Measurements from ENCODE around the gene GNAT1. TPM values are rescaled to one million over a fixed set of nuclear protein-coding genes. Genes with fewer than 3 reads are reported as not detected.
A peak's percentile ranks its signal among the peaks of the same experiment; 100 is the strongest.

GNAT1 gene
- total and polyA plus RNA-seq, 2 donors = 0.05 TPM

- H3K9me3 ChIP-seq (ENCODE audit: control insufficient read depth in 2 of 2, insufficient read depth in 1 of 2, low read length in 1 of 2) = peaks cover 0 to 6% of the 10 kb centered on the region in 2 donors
- no peak overlapping the region for H3K4me3 ChIP-seq (ENCODE audit: low read length in 2 of 2)
- no peaks in the 10 kb centered on the region for H3K36me3 ChIP-seq (ENCODE audit: control insufficient read depth in 2 of 2, insufficient read depth in 2 of 2, low read length in 1 of 2)
- peaks cover 0 to 9% of the 10 kb centered on the region in 2 donors for H3K4me1 ChIP-seq (ENCODE audit: control insufficient read depth in 2 of 2, insufficient read depth in 2 of 2, low read length in 2 of 2)
- WGBS = 48% methylated on average over 34 of the region's 34 CpGs
- H3K27ac ChIP-seq (ENCODE audit: low read depth in 1 of 2, low read length in 1 of 2) = no peak overlapping the region
- peaks cover 23 to 50% of the 10 kb centered on the region in 2 donors for H3K27me3 ChIP-seq (ENCODE audit: control insufficient read depth in 2 of 2, insufficient read depth in 1 of 2, low read length in 1 of 2)
- DNase-seq (ENCODE audit: low read depth in 6 of 9, low spot score in 9 of 9) = no peak
Observed at GRCh38 chr3:50193746-50194127, 2.3 kb downstream of the GNAT1 start.

DNA sequence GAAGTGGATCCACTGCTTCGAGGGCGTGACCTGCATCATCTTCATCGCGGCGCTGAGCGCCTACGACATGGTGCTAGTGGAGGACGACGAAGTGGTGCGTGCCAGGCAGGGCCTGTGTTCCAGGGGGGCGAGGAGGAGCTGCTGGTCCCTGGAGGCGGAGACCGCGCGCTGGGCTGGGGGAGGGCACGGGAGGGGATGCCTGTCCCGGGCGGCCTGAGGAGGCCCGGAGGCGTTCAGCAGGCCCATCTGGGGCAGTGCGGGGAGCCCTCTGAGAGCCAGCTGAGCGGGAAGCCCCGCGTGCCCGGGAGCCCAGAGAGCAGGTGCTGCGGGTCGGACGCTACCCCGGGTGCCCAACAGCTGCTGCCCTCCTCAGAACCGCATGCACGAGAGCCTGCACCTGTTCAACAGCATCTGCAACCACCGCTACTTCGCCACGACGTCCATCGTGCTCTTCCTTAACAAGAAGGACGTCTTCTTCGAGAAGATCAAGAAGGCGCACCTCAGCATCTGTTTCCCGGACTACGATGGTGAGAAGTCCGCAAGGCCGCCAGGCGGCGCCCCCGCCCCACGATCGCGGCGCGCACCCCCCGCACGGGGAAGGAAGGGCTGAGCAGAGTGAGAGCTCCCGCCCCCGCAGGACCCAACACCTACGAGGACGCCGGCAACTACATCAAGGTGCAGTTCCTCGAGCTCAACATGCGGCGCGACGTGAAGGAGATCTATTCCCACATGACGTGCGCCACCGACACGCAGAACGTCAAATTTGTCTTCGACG lies 2.9 kb downstream of the GNAT1 start:
- 14% methylated on average over 70 of the region's 70 CpGs for WGBS
- no peak overlapping the region for H3K27ac ChIP-seq (ENCODE audit: low read depth in 1 of 2, low read length in 1 of 2)
- peaks cover 23 to 50% of the 10 kb centered on the region in 2 donors for H3K27me3 ChIP-seq (ENCODE audit: control insufficient read depth in 2 of 2, insufficient read depth in 1 of 2, low read length in 1 of 2)
- no peaks in the 10 kb centered on the region for H3K36me3 ChIP-seq (ENCODE audit: control insufficient read depth in 2 of 2, insufficient read depth in 2 of 2, low read length in 1 of 2)
- H3K4me3 ChIP-seq (ENCODE audit: low read length in 2 of 2) = no peak overlapping the region
- peaks cover 0 to 9% of the 10 kb centered on the region in 2 donors for H3K4me1 ChIP-seq (ENCODE audit: control insufficient read depth in 2 of 2, insufficient read depth in 2 of 2, low read length in 2 of 2)
- peaks cover 0 to 6% of the 10 kb centered on the region in 2 donors for H3K9me3 ChIP-seq (ENCODE audit: control insufficient read depth in 2 of 2, insufficient read depth in 1 of 2, low read length in 1 of 2)
- peak; percentile 43 to 83 (median 63) for DNase-seq (ENCODE audit: low read depth in 6 of 9, low spot score in 9 of 9)

DNA sequence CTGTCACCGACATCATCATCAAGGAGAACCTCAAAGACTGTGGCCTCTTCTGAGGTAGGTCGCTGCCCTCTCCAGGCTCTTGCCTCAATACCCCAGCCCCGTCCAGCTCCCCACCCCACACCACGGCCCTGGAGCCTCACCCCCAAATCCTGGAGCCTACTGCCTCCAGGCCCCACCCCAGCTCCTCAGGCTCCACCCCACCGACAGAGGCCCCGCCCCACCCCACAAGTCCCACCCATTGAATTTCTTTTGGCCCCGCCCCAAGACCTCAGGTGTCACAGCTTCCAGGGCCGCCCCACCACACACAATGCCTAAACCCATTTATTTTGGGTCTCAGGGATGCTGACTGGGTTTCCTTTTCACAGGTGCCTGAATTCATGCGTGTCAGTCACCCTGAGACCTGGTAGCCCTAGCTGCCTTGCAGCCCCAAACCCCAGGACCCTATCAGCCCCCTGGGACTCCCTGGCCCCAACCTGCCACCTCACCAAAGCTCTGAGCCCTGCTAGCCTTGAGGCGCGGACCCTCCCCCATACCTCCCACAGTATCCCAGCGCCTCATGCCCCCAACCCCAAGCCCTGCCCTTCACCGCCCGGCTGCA lies 3.6 kb downstream of the GNAT1 start:
- Histone ChIP-seq H3K36me3 (ENCODE audit: control insufficient read depth in 2 of 2, insufficient read depth in 2 of 2, low read length in 1 of 2) (no peaks in the 10 kb centered on the region), H3K4me3 (ENCODE audit: low read length in 2 of 2) (no peak overlapping the region), H3K27me3 (ENCODE audit: control insufficient read depth in 2 of 2, insufficient read depth in 1 of 2, low read length in 1 of 2) (peaks cover 23 to 50% of the 10 kb centered on the region in 2 donors), H3K4me1 (ENCODE audit: control insufficient read depth in 2 of 2, insufficient read depth in 2 of 2, low read length in 2 of 2) (peaks cover 0 to 9% of the 10 kb centered on the region in 2 donors), H3K9me3 (ENCODE audit: control insufficient read depth in 2 of 2, insufficient read depth in 1 of 2, low read length in 1 of 2) (peaks cover 0 to 6% of the 10 kb centered on the region in 2 donors), H3K27ac (ENCODE audit: low read depth in 1 of 2, low read length in 1 of 2) (no peak overlapping the region)
- DNase-seq (ENCODE audit: low read depth in 6 of 9, low spot score in 9 of 9) = no peak
- 70% methylated on average over 14 of the region's 14 CpGs for WGBS

DNA sequence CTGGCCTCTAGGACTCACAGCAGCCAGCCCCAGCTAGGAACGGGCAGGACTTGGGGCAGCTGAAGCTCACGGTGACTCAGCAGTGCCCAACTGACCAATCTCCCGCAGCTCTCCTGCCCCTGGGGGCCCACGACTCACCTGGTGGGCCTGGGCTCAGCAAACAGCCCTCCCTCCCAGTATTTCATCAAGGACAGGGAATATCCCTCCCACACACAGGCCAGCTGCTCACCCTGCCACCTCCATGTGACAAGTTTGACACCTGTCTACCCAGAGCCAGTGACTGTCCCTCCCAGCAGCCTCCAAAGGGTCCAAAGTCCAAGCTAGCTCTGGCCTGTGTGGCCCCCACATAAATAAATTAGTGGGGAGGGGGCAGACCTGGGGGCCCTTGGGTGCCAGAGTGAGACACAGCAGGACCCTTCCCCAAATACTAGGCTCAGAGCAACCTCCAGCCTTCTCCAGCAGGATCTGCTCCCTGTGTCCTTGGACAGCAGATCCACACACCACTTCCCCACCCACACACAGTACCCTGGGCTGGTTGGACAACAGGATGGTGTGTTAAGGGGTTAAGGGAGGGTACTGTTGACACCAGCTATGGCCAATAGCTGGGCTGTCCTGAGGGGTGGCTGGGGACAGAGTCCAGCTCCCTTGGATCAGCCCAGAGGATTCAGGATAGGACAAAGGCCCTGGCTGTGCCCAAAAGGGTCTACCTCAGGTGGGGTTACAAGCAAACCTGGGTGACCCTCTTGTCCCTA lies 4.3 kb downstream of the GNAT1 start:
- peaks cover 0 to 6% of the 10 kb centered on the region in 2 donors for H3K9me3 ChIP-seq (ENCODE audit: control insufficient read depth in 2 of 2, insufficient read depth in 1 of 2, low read length in 1 of 2)
- peaks cover 0 to 9% of the 10 kb centered on the region in 2 donors for H3K4me1 ChIP-seq (ENCODE audit: control insufficient read depth in 2 of 2, insufficient read depth in 2 of 2, low read length in 2 of 2)
- DNase-seq (ENCODE audit: low read depth in 6 of 9, low spot score in 9 of 9) = no peak
- H3K36me3 ChIP-seq (ENCODE audit: control insufficient read depth in 2 of 2, insufficient read depth in 2 of 2, low read length in 1 of 2) = no peaks in the 10 kb centered on the region
- H3K27me3 ChIP-seq (ENCODE audit: control insufficient read depth in 2 of 2, insufficient read depth in 1 of 2, low read length in 1 of 2) = peaks cover 23 to 51% of the 10 kb centered on the region in 2 donors
- no peak overlapping the region for H3K27ac ChIP-seq (ENCODE audit: low read depth in 1 of 2, low read length in 1 of 2)
- WGBS = 86% methylated on average over 4 of the region's 4 CpGs
- H3K4me3 ChIP-seq (ENCODE audit: low read length in 2 of 2) = no peak overlapping the region

GRCh38 chr3:50196253-50196801 lies 4.9 kb downstream of the GNAT1 start:
- H3K27ac ChIP-seq (ENCODE audit: low read depth in 1 of 2, low read length in 1 of 2) = no peak overlapping the region
- no peak overlapping the region for H3K4me3 ChIP-seq (ENCODE audit: low read length in 2 of 2)
- no peak for DNase-seq (ENCODE audit: low read depth in 6 of 9, low spot score in 9 of 9)
- H3K9me3 ChIP-seq (ENCODE audit: control insufficient read depth in 2 of 2, insufficient read depth in 1 of 2, low read length in 1 of 2) = peaks cover 0 to 6% of the 10 kb centered on the region in 2 donors
- 93% methylated on average over 6 of the region's 6 CpGs for WGBS
- peaks cover 23 to 54% of the 10 kb centered on the region in 2 donors for H3K27me3 ChIP-seq (ENCODE audit: control insufficient read depth in 2 of 2, insufficient read depth in 1 of 2, low read length in 1 of 2)
- H3K36me3 ChIP-seq (ENCODE audit: control insufficient read depth in 2 of 2, insufficient read depth in 2 of 2, low read length in 1 of 2) = no peaks in the 10 kb centered on the region
- H3K4me1 ChIP-seq (ENCODE audit: control insufficient read depth in 2 of 2, insufficient read depth in 2 of 2, low read length in 2 of 2) = peaks cover 0 to 9% of the 10 kb centered on the region in 2 donors

DNA sequence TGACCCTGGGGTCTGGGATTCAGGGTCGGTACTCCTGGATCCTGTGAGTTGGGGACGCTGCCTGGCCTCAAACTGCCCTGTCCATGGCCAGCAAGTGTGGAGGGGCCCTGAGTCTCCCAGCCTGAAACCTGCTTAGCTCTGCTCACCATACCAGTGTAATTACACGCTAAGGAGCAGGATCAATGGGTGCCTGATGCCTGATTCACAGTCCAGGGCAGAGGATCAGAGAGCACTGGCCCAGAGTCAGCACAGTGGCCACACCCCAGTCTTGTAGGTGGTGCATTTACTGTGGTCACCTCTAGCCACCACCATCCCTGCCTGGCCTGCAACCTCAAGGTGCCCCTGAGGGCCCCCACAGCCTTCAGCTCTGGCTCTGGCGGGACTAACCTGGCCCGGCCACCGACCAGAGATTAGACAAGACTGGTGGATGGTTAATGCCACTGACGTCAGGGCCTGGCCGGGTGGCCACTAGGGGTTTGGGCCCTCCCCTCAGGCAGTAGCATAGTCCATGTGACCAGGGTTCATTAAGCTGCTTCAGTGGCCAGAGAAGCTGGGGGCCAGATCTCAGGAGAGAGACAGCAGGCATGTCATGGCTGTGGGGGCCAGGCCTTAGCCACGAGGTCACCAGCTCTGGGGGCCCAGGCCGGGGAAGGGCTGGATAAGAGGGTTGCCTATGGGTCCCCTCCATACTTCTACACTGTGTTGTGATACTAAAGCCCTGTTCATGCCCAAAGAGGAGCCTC lies 10.3 kb downstream of the GNAT1 start:
- Histone ChIP-seq H3K4me1 (ENCODE audit: control insufficient read depth in 2 of 2, insufficient read depth in 2 of 2, low read length in 2 of 2) (peaks cover 8 to 16% of the 10 kb centered on the region in 2 donors), H3K27me3 (ENCODE audit: control insufficient read depth in 2 of 2, insufficient read depth in 1 of 2, low read length in 1 of 2) (peaks cover 36 to 58% of the 10 kb centered on the region in 2 donors), H3K9me3 (ENCODE audit: control insufficient read depth in 2 of 2, insufficient read depth in 1 of 2, low read length in 1 of 2) (peaks cover 2 to 11% of the 10 kb centered on the region in 2 donors), H3K27ac (ENCODE audit: low read depth in 1 of 2, low read length in 1 of 2) (no peak overlapping the region), H3K36me3 (ENCODE audit: control insufficient read depth in 2 of 2, insufficient read depth in 2 of 2, low read length in 1 of 2) (no peaks in the 10 kb centered on the region), H3K4me3 (ENCODE audit: low read length in 2 of 2) (no peak overlapping the region)
- no peak for DNase-seq (ENCODE audit: low read depth in 6 of 9, low spot score in 9 of 9)
- 92% methylated on average over 10 of the region's 10 CpGs for WGBS

- WGBS = 93% methylated on average over 16 of the region's 16 CpGs
- no peak for DNase-seq (ENCODE audit: low read depth in 6 of 9, low spot score in 9 of 9)
Observed at GRCh38 chr3:50202353-50203112, 11.1 kb downstream of the GNAT1 start.

More at GRCh38 chr3:50202353-50203112, 11.1 kb downstream of the GNAT1 start:
- no peak overlapping the region for H3K4me3 ChIP-seq (ENCODE audit: low read length in 2 of 2)
- peaks cover 2 to 11% of the 10 kb centered on the region in 2 donors for H3K9me3 ChIP-seq (ENCODE audit: control insufficient read depth in 2 of 2, insufficient read depth in 1 of 2, low read length in 1 of 2)
- H3K27ac ChIP-seq (ENCODE audit: low read depth in 1 of 2, low read length in 1 of 2) = no peak overlapping the region
- H3K4me1 ChIP-seq (ENCODE audit: control insufficient read depth in 2 of 2, insufficient read depth in 2 of 2, low read length in 2 of 2) = peaks cover 8 to 16% of the 10 kb centered on the region in 2 donors
- H3K27me3 ChIP-seq (ENCODE audit: control insufficient read depth in 2 of 2, insufficient read depth in 1 of 2, low read length in 1 of 2) = peaks cover 41 to 66% of the 10 kb centered on the region in 2 donors
- H3K36me3 ChIP-seq (ENCODE audit: control insufficient read depth in 2 of 2, insufficient read depth in 2 of 2, low read length in 1 of 2) = no peaks in the 10 kb centered on the region
